Panc1 (cell line): ENCODE measurements around the gene ZBTB20. TPM values are rescaled to one million over a fixed set of nuclear protein-coding genes. Genes with fewer than 3 reads are reported as not detected.

Source experiments
- ATAC-seq: fragments of 200-7000 bp; cut with Tn5 transposase; 2 replicates; pipeline ENCODE4 v1.9.1; 2020; ENCODE audit warnings: mild to moderate bottlenecking, moderate library complexity
- BruUV-seq: library from RNA; stranded (reverse); fragments of 400-500 nt; replicated peaks from 2 replicates; lab custom pipeline; 2021; lab: Mats Ljungman, UMichigan
- CTCF ChIA-PET: fragments of 300-600 bp; sonication (Branson Sonifier 250); formaldehyde crosslinking; loops from one replicate; lab custom pipeline; 2022; ENCODE audit warnings: antibody characterized with exemption; lab: Charles Lee
- POLR2A ChIA-PET: fragments of 300-600 bp; sonication (Branson Sonifier 250); formaldehyde crosslinking; loops from one replicate; lab custom pipeline; 2022; ENCODE audit warnings: antibody characterized with exemption; lab: Charles Lee
- DNase-seq: peaks from one replicate; pipeline ENCODE4 v3.0.0-alpha.2; 2010; ENCODE audit warnings: low read depth, low spot score
- H3K27ac ChIP-seq: 2 replicates; pipeline ENCODE4 v1.5.1; 2011; ENCODE audit warnings: mild to moderate bottlenecking, low read length, inconsistent platforms
- H3K27me3 ChIP-seq: fragments of 200-500 bp; sonication (Bioruptor generic); 2 replicates; pipeline ENCODE4 v1.6.0; 2014; ENCODE audit warnings: low read length, inconsistent platforms; ENCODE audit not compliant: control insufficient read depth, insufficient read depth
- H3K36me3 ChIP-seq: fragments of 200-500 bp; sonication (Bioruptor generic); 2 replicates; pipeline ENCODE4 v1.5.1; 2014; ENCODE audit warnings: inconsistent platforms, mild to moderate bottlenecking, low read length, moderate library complexity; ENCODE audit not compliant: control insufficient read depth, insufficient read depth
- H3K4me1 ChIP-seq: 2 replicates; pipeline ENCODE4 v1.5.1; 2011; ENCODE audit warnings: inconsistent platforms, mild to moderate bottlenecking, low read length, moderate library complexity; ENCODE audit not compliant: control insufficient read depth, insufficient read depth
- H3K4me3 ChIP-seq, 2 experiments: 2 replicates each; pipeline ENCODE4 v1.5.1; 2011 to 2012; ENCODE audit warnings: low read depth in 2 of 2, low read length in 2 of 2, mild to moderate bottlenecking in 2 of 2, inconsistent platforms in 1 of 2, moderate library complexity in 1 of 2
- H3K9me3 ChIP-seq: fragments of 200-500 bp; sonication (Bioruptor generic); 2 replicates; pipeline ENCODE4 v1.5.1; 2014; ENCODE audit warnings: low read depth, mild to moderate bottlenecking, inconsistent platforms, low read length, moderate library complexity; ENCODE audit not compliant: control insufficient read depth, insufficient read depth
- CTCF ChIP-seq: fragments of 450-650 bp; IDR thresholded peaks from 2 replicates; pipeline ENCODE4 v1.5.1; 2017; ENCODE audit warnings: mild to moderate bottlenecking
- POLR2AphosphoS5 ChIP-seq: IDR thresholded peaks from 2 replicates; pipeline ENCODE4 v1.6.1; 2012; ENCODE audit warnings: mild to moderate bottlenecking, low read depth, low read length, moderate library complexity
- SIN3A ChIP-seq: IDR thresholded peaks from 2 replicates; pipeline ENCODE4 v1.6.1; 2012; ENCODE audit warnings: low read depth, mild to moderate bottlenecking, low read length, moderate library complexity, borderline replicate concordance; ENCODE audit not compliant: insufficient read depth
- TCF7L2 ChIP-seq: IDR thresholded peaks from 2 replicates; pipeline ENCODE4 v1.6.1; 2011; ENCODE audit warnings: mild to moderate bottlenecking, low read depth, low read length, inconsistent platforms
- in situ Hi-C: cut with HindIII; loops from 2 replicates; pipeline ENCODE4 v1.10.0; 2016; ENCODE audit warnings: low sequenced_read_pairs, low pct_unique_long_range_greater_than_20kb
- intact Hi-C: fragments of 100-400 bp; cut with micrococcal nuclease; formaldehyde crosslinking; loops from one replicate; pipeline ENCODE4 v1.10.0; 2022; ENCODE audit not compliant: unreplicated experiment
- total RNA-seq: library from RNA; stranded (reverse); gene quantifications from one replicate; pipeline ENCODE4 v1.2.1, GENCODE V29; 2021; ENCODE audit not compliant: unreplicated experiment
- TF ChIP-seq, protein P1 (sequence below), 2 experiments: IDR thresholded peaks; 2 replicates each; pipeline ENCODE4 v1.6.1; 2011 to 2012; ENCODE audit warnings: low read depth in 2 of 2, control low read depth in 1 of 2, low read length in 1 of 2, mild to moderate bottlenecking in 1 of 2, moderate library complexity in 1 of 2; ENCODE audit not compliant: insufficient read depth in 1 of 2

The ZBTB20 gene
- total RNA-seq, 1 experiment from 2014 or later: 4.1 TPM

- TF ChIP-seq CTCF (no peak), POLR2AphosphoS5 (no peak)
- TF ChIP-seq, protein P1, sequence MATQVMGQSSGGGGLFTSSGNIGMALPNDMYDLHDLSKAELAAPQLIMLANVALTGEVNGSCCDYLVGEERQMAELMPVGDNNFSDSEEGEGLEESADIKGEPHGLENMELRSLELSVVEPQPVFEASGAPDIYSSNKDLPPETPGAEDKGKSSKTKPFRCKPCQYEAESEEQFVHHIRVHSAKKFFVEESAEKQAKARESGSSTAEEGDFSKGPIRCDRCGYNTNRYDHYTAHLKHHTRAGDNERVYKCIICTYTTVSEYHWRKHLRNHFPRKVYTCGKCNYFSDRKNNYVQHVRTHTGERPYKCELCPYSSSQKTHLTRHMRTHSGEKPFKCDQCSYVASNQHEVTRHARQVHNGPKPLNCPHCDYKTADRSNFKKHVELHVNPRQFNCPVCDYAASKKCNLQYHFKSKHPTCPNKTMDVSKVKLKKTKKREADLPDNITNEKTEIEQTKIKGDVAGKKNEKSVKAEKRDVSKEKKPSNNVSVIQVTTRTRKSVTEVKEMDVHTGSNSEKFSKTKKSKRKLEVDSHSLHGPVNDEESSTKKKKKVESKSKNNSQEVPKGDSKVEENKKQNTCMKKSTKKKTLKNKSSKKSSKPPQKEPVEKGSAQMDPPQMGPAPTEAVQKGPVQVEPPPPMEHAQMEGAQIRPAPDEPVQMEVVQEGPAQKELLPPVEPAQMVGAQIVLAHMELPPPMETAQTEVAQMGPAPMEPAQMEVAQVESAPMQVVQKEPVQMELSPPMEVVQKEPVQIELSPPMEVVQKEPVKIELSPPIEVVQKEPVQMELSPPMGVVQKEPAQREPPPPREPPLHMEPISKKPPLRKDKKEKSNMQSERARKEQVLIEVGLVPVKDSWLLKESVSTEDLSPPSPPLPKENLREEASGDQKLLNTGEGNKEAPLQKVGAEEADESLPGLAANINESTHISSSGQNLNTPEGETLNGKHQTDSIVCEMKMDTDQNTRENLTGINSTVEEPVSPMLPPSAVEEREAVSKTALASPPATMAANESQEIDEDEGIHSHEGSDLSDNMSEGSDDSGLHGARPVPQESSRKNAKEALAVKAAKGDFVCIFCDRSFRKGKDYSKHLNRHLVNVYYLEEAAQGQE (IDR thresholded peaks at IDR 0.05; ENCODE audit: insufficient read depth in 1 of 2, low read depth in 2 of 2, low read length in 1 of 2): no peak
- ChIA-PET CTCF (no interaction called here), POLR2A (no interaction called here)
- peak; percentile 92 for ATAC-seq
- peaks cover 12% of the 10 kb centered on the region; the same call in 1 of the 2 replicates for H3K4me1 ChIP-seq
- peak overlapping the region; percentile 28 to 46 for H3K4me3 ChIP-seq
- H3K27me3 ChIP-seq: no peaks in the 10 kb centered on the region
- DNase-seq: peak; percentile 65
- no peaks in the 10 kb centered on the region for H3K9me3 ChIP-seq
- intact Hi-C loops: no loop called here
- H3K36me3 ChIP-seq: no peaks in the 10 kb centered on the region
- in situ Hi-C loops: no loop called here
- BruUV-seq: no TSS peak
- H3K27ac ChIP-seq: peak overlapping the region; percentile 54
These were observed 522.4 kb downstream of the ZBTB20 start for GRCh38 chr3:114624571-114625181.

GRCh38 chr3:114624047-114624445 is 523.0 kb downstream of the ZBTB20 start:
- TF ChIP-seq CTCF: no peak
- TF ChIP-seq TCF7L2: no peak
- no peak for TF ChIP-seq POLR2AphosphoS5
- TF ChIP-seq SIN3A: no peak
- TF ChIP-seq, protein P1 (IDR thresholded peaks at IDR 0.05; ENCODE audit: insufficient read depth in 1 of 2, low read depth in 2 of 2, low read length in 1 of 2): no peak
- TSS peak; percentile 64 for BruUV-seq
- intact Hi-C loops: no loop called here
- H3K4me3 ChIP-seq: peak overlapping the region; percentile 28 to 46
- peak overlapping the region; percentile 54 for H3K27ac ChIP-seq
- no peaks in the 10 kb centered on the region for H3K27me3 ChIP-seq
- no peak for DNase-seq
- in situ Hi-C loops: no loop called here
- ChIA-PET CTCF (interaction anchor here (0.7 kb wide), 1 partner anchor 247 kb away, joined by 6 read pairs; no protein-coding TSS in a partner anchor), POLR2A (no interaction called here)
- peaks cover 12% of the 10 kb centered on the region; the same call in 1 of the 2 replicates for H3K4me1 ChIP-seq
- H3K36me3 ChIP-seq: no peaks in the 10 kb centered on the region
- H3K9me3 ChIP-seq: no peaks in the 10 kb centered on the region
- peak; percentile 74 for ATAC-seq
